Activated CD8-positive, alpha-beta memory T cell treated with anti-CD3 and anti-CD28 coated beads for 1 hour (primary cell): Measurements from ENCODE around the gene TRAPPC3.
"Not testable (repeated sequence)": the region's sequence is repeated elsewhere in the genome, so short reads cannot be mapped to it uniquely, and the experiment has no call there.

Experiments
- DNase-seq, 2 donors: peaks; one replicate each; pipeline ENCODE4 v3.0.0-alpha.2; 2020; ENCODE audit warnings: low read depth in 1 of 2; ENCODE audit errors: extremely low read depth in 1 of 2

The TRAPPC3 gene

GRCh38 chr1:36166938-36167905 is 17.9 kb upstream of the TRAPPC3 start:
- DNase-seq: no peak

GRCh38 chr1:36166136-36166535 is 16.9 kb upstream of the TRAPPC3 start:
- no peak for DNase-seq

- no peak for DNase-seq
Observed at GRCh38 chr1:36165145-36165544, 15.9 kb upstream of the TRAPPC3 start.

- DNase-seq: no peak
Observed at GRCh38 chr1:36164361-36164760, 15.1 kb upstream of the TRAPPC3 start.

GRCh38 chr1:36163426-36163825 is 14.1 kb upstream of the TRAPPC3 start:
- DNase-seq: no peak

GRCh38 chr1:36162680-36163239 is 13.5 kb upstream of the TRAPPC3 start:
- DNase-seq: no peak

- DNase-seq: no peak
Observed at GRCh38 chr1:36161641-36162531, 12.6 kb upstream of the TRAPPC3 start.

GRCh38 chr1:36160949-36161485 is 11.7 kb upstream of the TRAPPC3 start:
- DNase-seq: peak in 1 of 2 donors; percentile 33

GRCh38 chr1:36160388-36160948 is 11.2 kb upstream of the TRAPPC3 start:
- DNase-seq: no peak

GRCh38 chr1:36159614-36160387 is 10.5 kb upstream of the TRAPPC3 start:
- no peak for DNase-seq

GRCh38 chr1:36158827-36159252 is 9.6 kb upstream of the TRAPPC3 start:
- DNase-seq: not testable (repeated sequence)

- no peak for DNase-seq
Observed at GRCh38 chr1:36157973-36158826, 8.9 kb upstream of the TRAPPC3 start.

- DNase-seq: no peak
Observed at GRCh38 chr1:36157115-36157903, 8.0 kb upstream of the TRAPPC3 start.

GRCh38 chr1:36156329-36157114 is 7.2 kb upstream of the TRAPPC3 start:
- DNase-seq: peak in 1 of 2 donors; percentile 47

- peak; percentile 66 to 78 for DNase-seq
Observed at GRCh38 chr1:36155408-36156328, 6.4 kb upstream of the TRAPPC3 start, which contains the start of gene MAP7D1. MAP7D1 (plus strand) TSS chr1:36156160; CDS start chr1:36156418, 258 bp downstream.

- no peak for DNase-seq
Observed at GRCh38 chr1:36154765-36155407, 5.6 kb upstream of the TRAPPC3 start.
